ENCODE data around the gene ENTPD7. TPM values are rescaled to one million over a fixed set of nuclear protein-coding genes. Genes with fewer than 3 reads are reported as not detected.
"Not testable (repeated sequence)": the region's sequence is repeated elsewhere in the genome, so short reads cannot be mapped to it uniquely, and the experiment has no call there.

The ENTPD7 gene
- polyA plus RNA-seq, 4 donors: 12.2 to 22.7 (median 21.2) TPM

DNA sequence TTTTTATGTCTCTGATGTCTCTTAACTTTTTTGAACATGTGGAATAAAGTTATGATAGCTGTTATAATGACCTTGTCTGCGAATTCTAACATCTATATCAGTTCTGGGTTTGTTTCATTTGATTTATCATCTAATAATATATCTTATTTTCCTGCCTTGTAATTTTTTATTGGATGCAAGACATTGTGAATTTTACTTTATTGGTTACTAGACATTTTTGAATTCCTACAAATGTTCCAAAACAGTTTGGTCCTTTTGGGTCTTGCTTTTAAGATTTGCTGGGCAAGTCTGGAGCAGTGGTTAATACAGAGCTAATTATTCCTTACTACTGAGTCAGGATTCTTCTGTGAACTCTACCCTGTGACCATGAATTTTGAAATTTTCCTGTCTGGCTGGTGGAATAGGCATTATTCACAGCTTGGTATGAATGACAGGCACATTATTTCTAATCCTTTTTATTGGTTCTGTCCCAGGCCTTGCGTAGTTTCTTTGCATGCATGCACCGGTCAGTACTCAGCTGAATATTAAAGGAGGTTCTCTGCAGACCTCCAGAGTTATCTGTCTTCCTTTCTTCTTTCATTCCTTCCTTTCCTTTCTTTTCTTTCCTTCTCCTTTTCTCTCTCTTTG is 81.7 kb downstream of the ENTPD7 start:
- DNase-seq (ENCODE audit: low read depth in 4 of 4, low spot score in 3 of 4): no peak

DNA sequence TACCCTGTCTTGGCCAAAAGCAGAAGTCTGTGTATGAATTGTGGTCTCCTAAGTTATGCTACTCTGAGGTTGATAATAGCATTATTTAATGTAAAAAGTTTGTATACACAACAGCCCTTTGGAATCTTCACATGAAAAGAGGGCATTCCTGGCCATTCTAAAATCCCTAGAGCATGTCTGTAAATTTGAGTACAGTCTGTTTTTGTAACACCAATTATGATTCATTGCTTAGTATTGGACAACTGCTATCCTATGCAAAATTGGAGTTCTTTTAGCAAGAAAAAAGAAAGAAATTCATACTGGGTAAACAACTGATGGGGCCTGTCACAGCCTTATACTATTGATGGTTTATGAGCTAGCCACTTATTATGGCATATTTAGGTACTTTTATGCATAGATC is 82.9 kb downstream of the ENTPD7 start:
- no peak for DNase-seq (ENCODE audit: low read depth in 4 of 4, low spot score in 3 of 4)

DNA sequence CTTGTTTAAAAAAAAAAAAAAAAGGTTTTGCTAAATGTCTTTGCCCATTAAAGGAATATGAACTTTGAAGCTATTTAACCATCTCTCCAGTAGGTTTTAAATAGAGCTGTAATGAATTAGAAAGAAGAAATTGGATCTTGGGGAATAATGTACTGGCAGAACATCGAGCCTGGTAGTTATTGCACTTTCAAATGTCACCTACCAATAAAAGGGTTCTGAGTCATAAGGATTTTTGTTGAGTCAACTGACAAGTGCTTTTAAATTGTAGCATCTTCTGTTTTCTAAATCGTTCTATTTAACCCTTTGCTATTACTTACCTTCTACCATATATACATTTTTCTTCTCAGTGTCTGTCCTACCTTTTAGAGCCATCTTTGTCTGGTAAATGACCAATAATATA is 83.4 kb downstream of the ENTPD7 start:
- DNase-seq (ENCODE audit: low read depth in 4 of 4, low spot score in 3 of 4): no peak

DNA sequence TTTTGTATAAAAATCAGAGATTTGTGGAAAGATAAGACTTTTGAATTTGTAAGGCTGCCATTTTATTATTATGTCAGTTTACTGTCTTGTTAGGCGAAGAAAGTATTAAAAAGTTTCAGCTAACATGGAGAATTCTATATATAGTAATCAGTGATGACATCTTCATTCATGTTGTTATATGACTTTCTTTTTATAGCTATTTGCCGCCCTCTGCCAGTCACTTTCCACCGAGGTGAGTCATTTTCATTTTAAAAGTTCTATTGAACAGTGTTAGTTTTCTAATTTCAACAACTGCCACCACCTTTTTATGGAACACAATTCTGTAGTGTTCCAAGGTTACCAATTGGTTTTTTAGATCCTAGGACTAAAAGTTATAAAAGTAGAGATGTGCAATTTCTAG is 84.5 kb downstream of the ENTPD7 start:
- DNase-seq (ENCODE audit: low read depth in 4 of 4, low spot score in 3 of 4): no peak

DNA sequence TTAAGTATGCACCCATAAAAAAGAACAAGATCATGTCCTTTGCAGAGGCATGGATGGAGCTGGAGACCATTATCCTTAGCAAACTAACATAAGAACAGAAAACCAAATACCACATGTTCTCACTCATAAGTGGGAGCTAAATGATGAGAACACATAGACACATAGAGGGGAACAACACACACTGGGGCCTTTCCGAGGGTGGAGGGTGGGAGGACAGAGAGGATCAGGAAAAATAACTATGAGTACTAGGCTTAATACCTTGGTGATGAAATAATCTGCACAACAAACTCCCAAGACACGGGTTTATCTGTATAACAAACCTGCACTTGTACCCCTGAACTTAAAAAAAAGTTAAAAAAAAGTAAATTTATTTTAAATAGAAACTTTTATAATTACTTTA is 86.9 kb downstream of the ENTPD7 start:
- not testable (repeated sequence) for DNase-seq (ENCODE audit: low read depth in 4 of 4, low spot score in 3 of 4)

DNA sequence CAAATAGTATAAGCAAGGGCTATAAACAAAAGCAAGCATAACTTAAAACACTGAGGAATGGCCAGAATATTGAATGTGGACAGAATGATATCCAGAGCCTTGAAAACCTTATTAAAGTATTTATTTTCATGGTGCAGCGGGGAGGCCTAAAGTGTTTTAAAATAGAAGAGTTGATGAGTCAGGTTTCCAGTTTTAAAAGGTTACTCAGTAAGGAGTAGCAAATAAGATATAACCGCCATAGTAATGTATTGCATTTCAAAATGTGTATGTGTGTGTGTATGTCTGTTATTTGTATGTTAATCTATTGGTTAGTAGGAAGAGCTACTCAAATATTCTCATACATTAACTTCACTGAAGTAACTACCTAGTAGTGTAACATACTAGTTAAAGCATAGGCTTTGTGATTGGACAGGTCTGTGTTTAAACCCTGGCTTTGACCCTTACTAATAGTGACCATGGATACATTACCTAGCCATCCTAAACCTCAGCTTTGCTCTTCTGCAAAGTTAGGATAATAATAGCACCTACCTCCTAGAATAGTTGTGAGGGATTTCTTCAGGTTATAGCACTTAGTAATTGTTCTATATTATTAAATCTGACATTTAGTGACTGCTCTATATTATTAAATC is 89.6 kb downstream of the ENTPD7 start:
- DNase-seq (ENCODE audit: low read depth in 4 of 4, low spot score in 3 of 4): no peak

DNA sequence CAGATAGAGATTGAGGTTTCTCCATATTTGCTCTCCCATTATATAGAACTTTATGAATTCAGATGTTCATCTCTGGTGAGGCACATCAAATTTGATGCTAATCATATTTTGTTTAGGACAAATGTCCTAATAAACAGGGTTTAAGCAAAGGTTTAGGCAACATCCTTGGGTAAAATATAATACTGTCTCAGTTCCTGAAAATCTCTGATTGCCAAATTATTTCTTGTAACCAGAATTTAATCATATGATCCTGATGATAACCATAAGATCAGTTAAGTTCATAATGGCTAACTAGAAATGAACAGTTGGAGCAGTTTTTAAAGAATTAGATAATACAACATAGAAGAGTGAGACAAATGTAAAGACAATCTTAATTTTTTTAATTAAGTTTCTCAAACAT is 91.3 kb downstream of the ENTPD7 start:
- no peak for DNase-seq (ENCODE audit: low read depth in 4 of 4, low spot score in 3 of 4)

DNA sequence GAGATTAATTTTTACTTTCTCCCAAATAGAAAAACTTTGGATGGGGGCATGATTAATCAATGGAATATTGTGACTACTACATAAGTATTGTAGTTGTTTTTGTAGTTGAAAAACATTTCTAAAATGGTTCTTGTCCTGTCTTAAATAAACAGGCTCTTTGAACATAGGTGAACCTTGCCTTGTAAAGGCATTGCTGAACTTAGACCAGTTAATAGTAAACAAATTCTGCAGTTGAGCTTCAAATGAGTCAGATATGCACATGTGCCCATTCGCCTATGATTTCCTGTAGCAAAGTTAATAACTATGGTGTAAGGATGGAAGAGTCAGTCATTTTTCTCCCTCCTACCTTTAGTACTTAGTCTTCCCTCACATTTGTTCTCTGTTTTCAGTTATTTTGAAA is 95.4 kb downstream of the ENTPD7 start:
- DNase-seq (ENCODE audit: low read depth in 4 of 4, low spot score in 3 of 4): no peak

Other genes starting within 250 kb of the ENTPD7 start
- 10 to 100 TPM; 25.8 to 93.4 (median 82.7) TPM for gene GOT1, start 228.9 kb upstream of the ENTPD7 start, polyA plus RNA-seq (ENCODE audit: insufficient read length in 4 of 4)
- not detected for gene NKX2-3, start 126.6 kb upstream of the ENTPD7 start, polyA plus RNA-seq (ENCODE audit: insufficient read length in 4 of 4)
- 10 to 100 TPM; 37.5 to 48.6 (median 42.6) TPM for gene SLC25A28, start 39.1 kb upstream of the ENTPD7 start, polyA plus RNA-seq (ENCODE audit: insufficient read length in 4 of 4)
- gene COX15, start 72.6 kb downstream of the ENTPD7 start, polyA plus RNA-seq (ENCODE audit: insufficient read length in 4 of 4): 10 to 100 TPM; 35.6 to 61.9 (median 50.7) TPM
- 10 to 100 TPM; 18.3 to 27.7 (median 24.7) TPM for gene CUTC, start 72.7 kb downstream of the ENTPD7 start, polyA plus RNA-seq (ENCODE audit: insufficient read length in 4 of 4)
- gene ABCC2, start 123.1 kb downstream of the ENTPD7 start, polyA plus RNA-seq (ENCODE audit: insufficient read length in 4 of 4): 10 to 100 TPM in 2 of 4 donors, 1 to 10 TPM in 1, under 1 TPM in 1; 1.00 to 12.9 (median 8.0) TPM